Prostate gland (tissue), 1 donor: ENCODE data around the gene NTNG1.

Experiments
- POLR2A ChIP-seq: fragments of 450-650 bp; IDR thresholded peaks from one replicate; pipeline ENCODE4 v1.6.1; 2016; ENCODE audit warnings: antibody characterized with exemption, mild to moderate bottlenecking
- POLR2AphosphoS5 ChIP-seq: sonication (generic); formaldehyde crosslinking; IDR thresholded peaks from one replicate; pipeline ENCODE4 v1.6.1; 2017; ENCODE audit warnings: antibody characterized with exemption

- TF ChIP-seq POLR2A (no peak), POLR2AphosphoS5 (no peak)
These were observed 217.9 kb downstream of the NTNG1 start for GRCh38 chr1:107358619-107359327.
